B cell (primary cell): ENCODE data around the gene TTC8.

ENCODE experiments used
- EZH2 ChIP-seq: IDR thresholded peaks from 2 replicates; pipeline ENCODE4 v1.6.1; 2012; ENCODE audit warnings: borderline replicate concordance, low read depth, mild to moderate bottlenecking, moderate library complexity, low read length; ENCODE audit not compliant: insufficient read depth, poor library complexity, severe bottlenecking
- TF ChIP-seq, protein P1 (sequence below): fragments of 200-600 bp; IDR thresholded peaks from one replicate; pipeline ENCODE4 v1.8.0; 2022; ENCODE audit warnings: antibody characterized with exemption, mild to moderate bottlenecking

DNA sequence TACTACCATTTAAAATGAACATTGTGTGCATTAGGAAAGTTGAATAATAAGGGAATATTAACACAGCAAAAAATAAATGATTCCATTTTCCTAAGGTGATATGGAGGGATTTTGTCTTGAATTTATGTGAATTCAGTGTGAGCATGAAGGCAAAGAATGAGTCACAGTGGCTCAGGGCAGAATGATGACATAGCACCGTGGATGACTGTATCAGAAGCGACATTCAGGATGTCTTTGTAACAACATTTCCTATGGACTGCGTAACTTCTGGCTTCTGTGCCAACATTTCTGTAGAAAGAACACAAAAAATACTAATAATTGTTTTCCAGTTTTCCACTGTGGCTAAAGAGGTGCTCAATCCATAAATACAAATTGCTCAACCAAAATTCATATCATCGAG lies 54.6 kb downstream of the TTC8 start:
- TF ChIP-seq, protein P1, sequence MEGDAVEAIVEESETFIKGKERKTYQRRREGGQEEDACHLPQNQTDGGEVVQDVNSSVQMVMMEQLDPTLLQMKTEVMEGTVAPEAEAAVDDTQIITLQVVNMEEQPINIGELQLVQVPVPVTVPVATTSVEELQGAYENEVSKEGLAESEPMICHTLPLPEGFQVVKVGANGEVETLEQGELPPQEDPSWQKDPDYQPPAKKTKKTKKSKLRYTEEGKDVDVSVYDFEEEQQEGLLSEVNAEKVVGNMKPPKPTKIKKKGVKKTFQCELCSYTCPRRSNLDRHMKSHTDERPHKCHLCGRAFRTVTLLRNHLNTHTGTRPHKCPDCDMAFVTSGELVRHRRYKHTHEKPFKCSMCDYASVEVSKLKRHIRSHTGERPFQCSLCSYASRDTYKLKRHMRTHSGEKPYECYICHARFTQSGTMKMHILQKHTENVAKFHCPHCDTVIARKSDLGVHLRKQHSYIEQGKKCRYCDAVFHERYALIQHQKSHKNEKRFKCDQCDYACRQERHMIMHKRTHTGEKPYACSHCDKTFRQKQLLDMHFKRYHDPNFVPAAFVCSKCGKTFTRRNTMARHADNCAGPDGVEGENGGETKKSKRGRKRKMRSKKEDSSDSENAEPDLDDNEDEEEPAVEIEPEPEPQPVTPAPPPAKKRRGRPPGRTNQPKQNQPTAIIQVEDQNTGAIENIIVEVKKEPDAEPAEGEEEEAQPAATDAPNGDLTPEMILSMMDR: no peak
- TF ChIP-seq EZH2: no peak
